HEK293 (cell line): ENCODE results near the gene DCPS.

Source experiments
- CTCF ChIA-PET: fragments of 350-600 bp; formaldehyde crosslinking; extraction: SDS; loops from one replicate; lab custom pipeline; 2021; ENCODE audit warnings: antibody characterized with exemption; lab: Yijun Ruan, JAX
- POLR2A ChIA-PET: fragments of 300-600 bp; formaldehyde crosslinking; extraction: SDS; loops from one replicate; lab custom pipeline; 2020; ENCODE audit warnings: antibody characterized with exemption, inconsistent platforms; lab: Yijun Ruan, JAX
- H3K27ac ChIP-seq: fragments of 200-500 bp; sonication (Bioruptor generic); 2 replicates; pipeline ENCODE4 v1.5.1; 2014; ENCODE audit warnings: low read depth, low read length, control low read depth, inconsistent platforms; ENCODE audit errors: extremely low read depth
- H3K36me3 ChIP-seq, 2 experiments: fragments of 200-500 bp in 1 of 2; sonication (Bioruptor generic) in 1 of 2; 1 replicate in 1 of 2; 2 replicates in 1 of 2; pipeline ENCODE4 v1.5.1; 2014 to 2017; ENCODE audit warnings: inconsistent platforms in 2 of 2, low read length in 2 of 2; ENCODE audit not compliant: control insufficient read depth in 2 of 2, insufficient read depth in 1 of 2
- H3K4me1 ChIP-seq: fragments of 200-500 bp; sonication (Bioruptor generic); 2 replicates; pipeline ENCODE4 v1.5.1; 2014; ENCODE audit warnings: mild to moderate bottlenecking, low read length, inconsistent platforms; ENCODE audit not compliant: control insufficient read depth, insufficient read depth
- H3K4me3 ChIP-seq: 2 replicates; pipeline ENCODE4 v1.5.1; 2011; ENCODE audit warnings: low read depth, mild to moderate bottlenecking, control low read depth, low read length, moderate library complexity
- H3K9me3 ChIP-seq: fragments of 200-500 bp; sonication (Bioruptor generic); 2 replicates; pipeline ENCODE4 v1.5.1; 2014; ENCODE audit warnings: low read depth, low read length, inconsistent platforms; ENCODE audit not compliant: control insufficient read depth, insufficient read depth
- BCL11B ChIP-seq: fragments of 450-650 bp; formaldehyde crosslinking; IDR thresholded peaks from 2 replicates; pipeline ENCODE4 v1.5.1; 2016; ENCODE audit warnings: low read depth, missing biosample characterization, missing genetic modification characterization
- EGR2 ChIP-seq: fragments of 450-650 bp; formaldehyde crosslinking; IDR thresholded peaks from 2 replicates; pipeline ENCODE4 v1.5.1; 2016; ENCODE audit warnings: low read depth, missing biosample characterization, missing genetic modification characterization
- PRDM1 ChIP-seq: fragments of 450-650 bp; formaldehyde crosslinking; IDR thresholded peaks from 2 replicates; pipeline ENCODE4; 2016; ENCODE audit warnings: missing biosample characterization, missing genetic modification characterization
- SCRT1 ChIP-seq: fragments of 450-650 bp; formaldehyde crosslinking; IDR thresholded peaks from 2 replicates; pipeline ENCODE4 v1.5.1; 2016; ENCODE audit warnings: missing biosample characterization, missing genetic modification characterization, borderline replicate concordance
- ZBTB17 ChIP-seq: fragments of 450-650 bp; formaldehyde crosslinking; IDR thresholded peaks from 2 replicates; pipeline ENCODE4 v1.5.1; 2016; ENCODE audit warnings: missing biosample characterization, missing genetic modification characterization
- ZFP3 ChIP-seq: fragments of 450-650 bp; formaldehyde crosslinking; IDR thresholded peaks from 2 replicates; pipeline ENCODE4 v1.5.1; 2016; ENCODE audit warnings: low read depth, missing biosample characterization, missing genetic modification characterization
- ZFP37 ChIP-seq: fragments of 450-650 bp; formaldehyde crosslinking; IDR thresholded peaks from 2 replicates; pipeline ENCODE4 v1.5.1; 2016; ENCODE audit warnings: missing biosample characterization, missing genetic modification characterization
- ZFP41 ChIP-seq: fragments of 450-650 bp; formaldehyde crosslinking; IDR thresholded peaks from 2 replicates; pipeline ENCODE4 v1.5.1; 2016; ENCODE audit warnings: missing biosample characterization, missing genetic modification characterization, borderline replicate concordance
- ZNF132 ChIP-seq: fragments of 450-650 bp; formaldehyde crosslinking; IDR thresholded peaks from 2 replicates; pipeline ENCODE4 v1.5.1; 2017; ENCODE audit warnings: missing biosample characterization, missing genetic modification characterization, borderline replicate concordance
- ZNF148 ChIP-seq: fragments of 450-650 bp; formaldehyde crosslinking; IDR thresholded peaks from 2 replicates; pipeline ENCODE4 v1.5.0; 2017; ENCODE audit warnings: missing biosample characterization, missing genetic modification characterization, borderline replicate concordance
- ZNF16 ChIP-seq: fragments of 450-650 bp; formaldehyde crosslinking; IDR thresholded peaks from 2 replicates; pipeline ENCODE4 v1.5.1; 2016; ENCODE audit warnings: low read depth, missing biosample characterization, missing genetic modification characterization
- ZNF202 ChIP-seq: fragments of 450-650 bp; formaldehyde crosslinking; IDR thresholded peaks from 2 replicates; pipeline ENCODE4 v1.5.1; 2016; ENCODE audit warnings: missing biosample characterization, missing genetic modification characterization, borderline replicate concordance
- ZNF221 ChIP-seq: fragments of 450-650 bp; formaldehyde crosslinking; IDR thresholded peaks from 2 replicates; pipeline ENCODE4 v1.5.1; 2017; ENCODE audit warnings: missing biosample characterization, missing genetic modification characterization, borderline replicate concordance
- ZNF335 ChIP-seq: fragments of 450-650 bp; formaldehyde crosslinking; conservative IDR thresholded peaks from 2 replicates; pipeline ENCODE4 v1.5.1; 2016; ENCODE audit warnings: missing biosample characterization, missing genetic modification characterization
- ZNF341 ChIP-seq: fragments of 450-650 bp; formaldehyde crosslinking; IDR thresholded peaks from 2 replicates; pipeline ENCODE4; 2016; ENCODE audit warnings: low read depth, missing biosample characterization, missing genetic modification characterization
- ZNF501 ChIP-seq: fragments of 450-650 bp; formaldehyde crosslinking; IDR thresholded peaks from 2 replicates; pipeline ENCODE4 v1.5.1; 2016; ENCODE audit warnings: missing biosample characterization, missing genetic modification characterization
- ZNF580 ChIP-seq: fragments of 450-650 bp; formaldehyde crosslinking; IDR thresholded peaks from 2 replicates; pipeline ENCODE4 v1.5.1; 2016; ENCODE audit warnings: missing biosample characterization, missing genetic modification characterization
- ZNF626 ChIP-seq: fragments of 450-650 bp; sonication (Bioruptor Pico); formaldehyde crosslinking; IDR thresholded peaks from 2 replicates; pipeline ENCODE4 v1.5.1; 2018; ENCODE audit warnings: missing biosample characterization, missing genetic modification characterization, inconsistent platforms
- ZNF704 ChIP-seq: fragments of 450-650 bp; formaldehyde crosslinking; IDR thresholded peaks from 2 replicates; pipeline ENCODE4 v1.5.1; 2016; ENCODE audit warnings: missing biosample characterization, missing genetic modification characterization
- ZNF777 ChIP-seq: fragments of 450-650 bp; formaldehyde crosslinking; IDR thresholded peaks from 2 replicates; pipeline ENCODE4 v1.5.1; 2017; ENCODE audit warnings: missing biosample characterization, missing genetic modification characterization, borderline replicate concordance
- ZSCAN4 ChIP-seq: fragments of 450-650 bp; formaldehyde crosslinking; IDR thresholded peaks from 2 replicates; pipeline ENCODE4 v1.5.1; 2017; ENCODE audit warnings: missing biosample characterization, missing genetic modification characterization

The DCPS gene

GRCh38 chr11:126279191-126279590 lies 24.7 kb upstream of the DCPS start:
- peaks cover 0 to 45% of the 10 kb centered on the region in 2 experiments; a peak in 2 of 3 replicates for H3K36me3 ChIP-seq
- no peaks in the 10 kb centered on the region; the same call in 1 of the 2 replicates for H3K4me1 ChIP-seq
- H3K9me3 ChIP-seq: no peaks in the 10 kb centered on the region
- ChIA-PET CTCF (no interaction called here), POLR2A (interaction anchor here (1.6 to 3.6 kb wide), 2 partner anchors 9 to 10 kb away, joined by 4 to 24 read pairs; partner anchors contain the start of genes FOXRED1 and SRPRA)
- H3K4me3 ChIP-seq: no peak overlapping the region
- TF ChIP-seq ZBTB17 (tag by site-specific recombination) (0 out of 2 replicates have a peak, but pooled peaks have one; percentile 31), ZFP3 (no peak)
- H3K27ac ChIP-seq: no peak overlapping the region

GRCh38 chr11:126280595-126280994 lies 23.3 kb upstream of the DCPS start:
- POLR2A ChIA-PET: interaction anchor here (3.6 kb wide), 1 partner anchor 10 kb away, joined by 24 read pairs; the partner anchor contains the start of genes FOXRED1 and SRPRA

GRCh38 chr11:126281245-126281644 lies 22.6 kb upstream of the DCPS start:
- CTCF ChIA-PET: no interaction called here
- no peaks in the 10 kb centered on the region; the same call in 1 of the 2 replicates for H3K4me1 ChIP-seq
- TF ChIP-seq ZNF221 (tag by site-specific recombination): no peak
- TF ChIP-seq ZNF777 (tag by site-specific recombination): no peak
- no peak for TF ChIP-seq ZNF341 (tag by site-specific recombination)
- TF ChIP-seq ZFP41 (tag by site-specific recombination): no peak
- TF ChIP-seq ZNF16 (tag by site-specific recombination): no peak
- no peak for TF ChIP-seq ZFP37 (tag by site-specific recombination)
- TF ChIP-seq PRDM1 (tag by site-specific recombination): no peak
- no peak for TF ChIP-seq SCRT1 (tag by site-specific recombination)
- TF ChIP-seq ZNF132 (tag by site-specific recombination): no peak
- no peak for TF ChIP-seq ZNF501 (tag by site-specific recombination)
- no peak for TF ChIP-seq ZNF148 (tag by site-specific recombination)
- H3K9me3 ChIP-seq: no peaks in the 10 kb centered on the region
- no peak overlapping the region for H3K4me3 ChIP-seq
- peaks cover 0 to 25% of the 10 kb centered on the region in 2 experiments; a peak in 2 of 3 replicates for H3K36me3 ChIP-seq
- POLR2A ChIA-PET: interaction anchor here (3.6 kb wide), 1 partner anchor 11 kb away, joined by 24 read pairs; the partner anchor contains the start of genes FOXRED1 and SRPRA
- H3K27ac ChIP-seq: no peak overlapping the region

More at GRCh38 chr11:126280595-126280994, 23.3 kb upstream of the DCPS start:
- H3K27ac ChIP-seq: no peak overlapping the region
- no peak overlapping the region for H3K4me3 ChIP-seq
- TF ChIP-seq ZSCAN4 (tag by site-specific recombination): no peak
- no peak for TF ChIP-seq ZNF335 (tag by site-specific recombination)
- TF ChIP-seq BCL11B (tag by site-specific recombination): no peak
- TF ChIP-seq ZNF704 (tag by site-specific recombination): no peak
- no peak for TF ChIP-seq ZNF202 (tag by site-specific recombination)
- TF ChIP-seq ZNF626 (tag by site-specific recombination): no peak
- TF ChIP-seq EGR2 (tag by site-specific recombination): no peak
- no peak for TF ChIP-seq ZFP37 (tag by site-specific recombination)
- no peak for TF ChIP-seq ZNF580 (tag by site-specific recombination)
- no peaks in the 10 kb centered on the region; the same call in 1 of the 2 replicates for H3K4me1 ChIP-seq
- peaks cover 0 to 31% of the 10 kb centered on the region in 2 experiments; a peak in 2 of 3 replicates for H3K36me3 ChIP-seq
- no peaks in the 10 kb centered on the region for H3K9me3 ChIP-seq
- CTCF ChIA-PET: no interaction called here
